ENCODE measurements around the gene ADAM15.

ADAM15 gene

GRCh38 chr1:155016231-155016831 is 34.8 kb upstream of the ADAM15 start:
- Mint-ChIP-seq H3K4me3 (no peak overlapping the region), H3K4me1 (ENCODE audit: low read depth) (peaks cover 83% of the 10 kb centered on the region)

DNA sequence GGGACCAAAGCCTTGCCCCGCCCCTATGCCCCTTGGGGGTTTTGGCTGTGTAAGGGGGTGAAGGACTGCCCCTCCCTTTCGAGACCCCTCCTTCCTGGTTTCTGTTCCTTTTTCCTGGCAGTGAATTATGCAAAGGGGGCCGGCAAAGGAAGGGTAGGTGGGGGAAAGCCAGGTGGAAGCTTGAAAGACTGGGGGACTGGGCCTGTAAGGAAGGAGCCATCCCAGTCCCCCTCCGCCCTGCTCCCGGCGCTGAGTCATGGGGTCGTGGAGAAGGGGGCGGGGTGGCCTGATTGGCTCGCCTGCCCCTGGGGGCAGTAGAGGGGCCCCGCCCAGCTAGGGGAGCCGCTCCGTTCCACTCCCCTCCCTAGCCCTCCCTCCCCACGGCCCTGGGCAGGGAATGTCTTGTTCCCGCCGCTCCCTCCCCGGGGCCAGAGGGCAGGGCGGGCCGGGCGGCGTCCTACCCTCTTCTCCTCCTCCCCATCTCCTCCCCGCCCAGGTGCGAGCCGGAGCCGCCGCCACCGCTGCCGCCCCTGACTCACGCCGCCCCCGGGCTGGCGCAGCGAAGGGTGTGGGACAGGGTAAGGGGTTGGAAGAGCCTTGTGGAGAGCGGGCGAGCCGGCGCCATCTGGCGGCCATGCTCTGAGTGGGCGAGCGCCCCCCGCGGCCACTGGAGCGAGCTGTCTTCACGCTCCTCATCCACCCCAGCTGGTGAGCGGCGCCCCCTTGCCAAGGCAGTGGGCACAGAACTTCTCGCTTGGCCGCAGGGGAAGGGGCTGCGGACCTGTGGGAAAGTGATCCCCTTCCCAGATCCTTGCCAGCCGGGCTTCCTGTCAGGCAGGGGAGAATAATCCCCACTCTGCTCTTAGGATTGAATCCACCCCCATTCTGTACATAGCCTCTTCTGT is 33.8 kb upstream of the ADAM15 start:
- peaks cover 77% of the 10 kb centered on the region for H3K36me3 Mint-ChIP-seq (ENCODE audit: low read depth)
- intact Hi-C loops (cut with micrococcal nuclease) = loop anchor here (1.0 to 5.0 kb wide), 2 partner anchors 18 to 35 kb away; partner anchors contain the start of gene ADAM15
- peak overlapping the region; percentile 50 for H3K27ac Mint-ChIP-seq

More at GRCh38 chr1:155016231-155016831, 34.8 kb upstream of the ADAM15 start:
- intact Hi-C loops (cut with micrococcal nuclease) = loop anchor here (5.0 kb wide), 1 partner anchor 36 kb away; the partner anchor contains the start of gene ADAM15
- no peaks in the 10 kb centered on the region for H3K9me3 Mint-ChIP-seq
- no peaks in the 10 kb centered on the region for H3K27me3 Mint-ChIP-seq
- H3K36me3 Mint-ChIP-seq (ENCODE audit: low read depth) = peaks cover 83% of the 10 kb centered on the region
- peak overlapping the region; percentile 50 for H3K27ac Mint-ChIP-seq

GRCh38 chr1:155017946-155018316 is 33.2 kb upstream of the ADAM15 start:
- peak overlapping the region; percentile 37 for H3K27ac Mint-ChIP-seq
- peaks cover 81% of the 10 kb centered on the region for H3K4me1 Mint-ChIP-seq (ENCODE audit: low read depth)
- H3K36me3 Mint-ChIP-seq (ENCODE audit: low read depth) = peaks cover 70% of the 10 kb centered on the region
- H3K27me3 Mint-ChIP-seq = no peaks in the 10 kb centered on the region
- intact Hi-C loops (cut with micrococcal nuclease) = loop anchor here (1.0 to 5.0 kb wide), 2 partner anchors 19 to 34 kb away; partner anchors contain the start of gene ADAM15
- peak overlapping the region; percentile 63 for H3K4me3 Mint-ChIP-seq
- no peaks in the 10 kb centered on the region for H3K9me3 Mint-ChIP-seq

More for the DNA sequence above, 33.8 kb upstream of the ADAM15 start:
- H3K9me3 Mint-ChIP-seq = no peaks in the 10 kb centered on the region
- H3K4me1 Mint-ChIP-seq (ENCODE audit: low read depth) = peaks cover 81% of the 10 kb centered on the region
- H3K4me3 Mint-ChIP-seq = peak overlapping the region; percentile 63
- H3K27me3 Mint-ChIP-seq = no peaks in the 10 kb centered on the region

DNA sequence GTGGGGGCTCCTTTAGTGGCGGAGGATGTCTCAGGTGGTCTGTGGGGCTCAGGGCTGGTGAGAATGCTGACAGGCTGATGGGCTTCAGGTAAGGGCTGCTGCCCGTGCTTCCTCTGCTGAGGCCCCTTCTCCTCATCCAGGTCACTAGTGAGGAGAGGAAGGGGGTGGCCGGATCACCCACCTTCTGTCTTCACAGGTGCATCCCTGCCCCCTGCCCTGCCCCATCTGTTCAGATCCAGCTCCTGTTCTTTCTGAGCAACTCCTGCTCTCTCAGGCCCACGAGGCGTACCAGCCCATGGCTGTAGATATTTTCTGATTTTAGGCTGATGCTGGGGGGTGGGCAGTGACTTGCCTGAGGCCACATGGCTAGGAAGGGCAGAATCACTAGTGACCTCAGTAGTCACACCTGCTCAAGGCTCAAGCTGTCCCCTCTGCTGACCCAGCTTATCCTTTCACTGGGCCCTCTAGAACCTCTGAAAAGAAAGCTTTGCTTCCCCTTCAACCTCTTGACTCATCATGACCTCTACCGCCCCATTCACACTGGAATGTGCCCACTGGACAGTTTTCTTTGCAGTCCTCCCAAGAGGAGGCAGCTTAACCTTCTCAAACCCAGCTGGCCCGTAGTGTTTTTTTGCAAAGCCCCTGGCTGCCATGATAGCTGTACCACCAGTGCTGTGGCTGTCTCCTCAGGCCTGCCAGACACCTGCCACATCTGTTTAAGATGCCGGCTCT is 32.3 kb upstream of the ADAM15 start:
- H3K27ac Mint-ChIP-seq = peak overlapping the region; percentile 2
- no peak overlapping the region for H3K4me3 Mint-ChIP-seq
- no peaks in the 10 kb centered on the region for H3K9me3 Mint-ChIP-seq
- intact Hi-C loops (cut with micrococcal nuclease) = loop anchor here (5.0 kb wide), 1 partner anchor 34 kb away; the partner anchor contains the start of gene ADAM15
- H3K27me3 Mint-ChIP-seq = no peaks in the 10 kb centered on the region
- H3K36me3 Mint-ChIP-seq (ENCODE audit: low read depth) = peaks cover 62% of the 10 kb centered on the region
- peaks cover 79% of the 10 kb centered on the region for H3K4me1 Mint-ChIP-seq (ENCODE audit: low read depth)

GRCh38 chr1:155019377-155020245 is 31.5 kb upstream of the ADAM15 start:
- no peak overlapping the region for H3K4me3 Mint-ChIP-seq
- intact Hi-C loops (cut with micrococcal nuclease) = loop anchor here (5.0 kb wide), 1 partner anchor 33 kb away; the partner anchor contains the start of gene ADAM15
- no peaks in the 10 kb centered on the region for H3K9me3 Mint-ChIP-seq
- peak overlapping the region; percentile 2 for H3K27ac Mint-ChIP-seq
- H3K36me3 Mint-ChIP-seq (ENCODE audit: low read depth) = peaks cover 53% of the 10 kb centered on the region
- peaks cover 73% of the 10 kb centered on the region for H3K4me1 Mint-ChIP-seq (ENCODE audit: low read depth)
- no peaks in the 10 kb centered on the region for H3K27me3 Mint-ChIP-seq

DNA sequence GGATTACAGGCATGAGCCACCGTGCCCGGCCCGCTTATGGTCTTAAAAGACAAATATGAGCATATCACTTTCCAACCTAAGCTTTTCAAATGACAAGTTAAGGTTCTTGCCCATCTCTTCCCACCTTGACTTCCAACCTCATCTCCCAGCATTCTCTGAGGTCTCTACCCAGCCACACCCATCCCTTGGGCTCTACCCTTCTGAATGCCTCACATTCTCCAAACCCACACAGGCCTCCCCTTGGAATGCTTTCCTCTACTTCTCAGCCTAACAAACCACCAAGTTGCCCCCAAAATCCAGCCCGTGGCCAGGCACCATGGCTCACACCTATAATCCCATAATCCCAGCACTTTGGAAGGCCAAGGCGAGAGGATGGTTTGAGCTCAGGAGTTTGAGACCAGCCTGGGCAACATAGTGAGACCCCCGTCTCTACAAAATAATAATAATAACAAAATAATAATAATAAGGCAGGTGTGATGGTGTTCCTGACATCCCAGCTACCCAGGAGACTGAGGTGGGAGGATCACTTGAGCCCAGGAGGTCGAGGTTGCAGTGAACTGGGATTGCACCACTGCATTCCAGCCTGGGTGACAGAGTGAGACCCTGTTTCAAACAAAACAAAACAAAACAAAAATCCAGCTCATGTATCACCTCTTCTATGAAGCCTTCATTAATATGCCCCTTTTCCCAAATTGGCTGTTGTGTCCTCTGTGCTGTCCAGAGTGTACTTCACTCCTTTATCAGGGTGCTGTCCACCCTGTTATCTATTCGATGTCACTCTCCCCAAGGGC is 28.8 kb upstream of the ADAM15 start:
- Mint-ChIP-seq H3K9me3 (no peaks in the 10 kb centered on the region), H3K27me3 (no peaks in the 10 kb centered on the region), H3K27ac (no peak overlapping the region), H3K36me3 (ENCODE audit: low read depth) (peaks cover 28% of the 10 kb centered on the region), H3K4me1 (ENCODE audit: low read depth) (peaks cover 59% of the 10 kb centered on the region), H3K4me3 (no peak overlapping the region)
- intact Hi-C loops (cut with micrococcal nuclease) = no loop called here

- no peaks in the 10 kb centered on the region for H3K27me3 Mint-ChIP-seq
- H3K9me3 Mint-ChIP-seq = no peaks in the 10 kb centered on the region
- no peak overlapping the region for H3K27ac Mint-ChIP-seq
- peaks cover 25% of the 10 kb centered on the region for H3K36me3 Mint-ChIP-seq (ENCODE audit: low read depth)
- H3K4me1 Mint-ChIP-seq (ENCODE audit: low read depth) = peaks cover 54% of the 10 kb centered on the region
- intact Hi-C loops (cut with micrococcal nuclease) = no loop called here
- no peak overlapping the region for H3K4me3 Mint-ChIP-seq
Observed at GRCh38 chr1:155022927-155023236, 28.2 kb upstream of the ADAM15 start.

- intact Hi-C loops (cut with micrococcal nuclease) = no loop called here
- H3K36me3 Mint-ChIP-seq (ENCODE audit: low read depth) = peaks cover 17% of the 10 kb centered on the region
Observed at GRCh38 chr1:155023627-155024026, 27.5 kb upstream of the ADAM15 start.

DNA sequence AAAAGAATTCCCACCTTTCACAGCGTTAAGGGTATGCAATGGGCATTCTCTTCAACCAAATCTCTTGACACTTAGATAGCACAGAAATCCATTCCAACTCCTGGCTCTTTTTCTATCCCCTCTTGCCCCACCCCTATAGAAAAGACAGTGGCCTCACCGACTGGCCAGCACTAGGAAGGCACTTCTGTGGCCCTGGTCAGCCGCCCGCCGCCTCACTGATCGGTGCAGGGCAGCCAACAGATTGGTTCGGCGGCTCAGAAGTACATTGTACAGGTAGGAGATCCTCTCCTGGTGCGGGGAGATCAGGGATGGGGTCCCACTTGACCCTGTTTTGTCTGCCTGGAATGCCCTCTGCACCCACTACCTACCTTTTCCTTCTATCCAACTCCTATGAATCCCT is 26.8 kb upstream of the ADAM15 start:
- no peak overlapping the region for H3K27ac Mint-ChIP-seq
- no peak overlapping the region for H3K4me3 Mint-ChIP-seq
- H3K4me1 Mint-ChIP-seq (ENCODE audit: low read depth) = peaks cover 51% of the 10 kb centered on the region
- intact Hi-C loops (cut with micrococcal nuclease) = no loop called here
- peaks cover 5% of the 10 kb centered on the region for H3K27me3 Mint-ChIP-seq
- H3K9me3 Mint-ChIP-seq = no peaks in the 10 kb centered on the region
- peaks cover 10% of the 10 kb centered on the region for H3K36me3 Mint-ChIP-seq (ENCODE audit: low read depth)

More at GRCh38 chr1:155023627-155024026, 27.5 kb upstream of the ADAM15 start:
- Mint-ChIP-seq H3K4me3 (no peak overlapping the region), H3K27me3 (no peaks in the 10 kb centered on the region), H3K9me3 (no peaks in the 10 kb centered on the region), H3K4me1 (ENCODE audit: low read depth) (peaks cover 51% of the 10 kb centered on the region), H3K27ac (no peak overlapping the region)

DNA sequence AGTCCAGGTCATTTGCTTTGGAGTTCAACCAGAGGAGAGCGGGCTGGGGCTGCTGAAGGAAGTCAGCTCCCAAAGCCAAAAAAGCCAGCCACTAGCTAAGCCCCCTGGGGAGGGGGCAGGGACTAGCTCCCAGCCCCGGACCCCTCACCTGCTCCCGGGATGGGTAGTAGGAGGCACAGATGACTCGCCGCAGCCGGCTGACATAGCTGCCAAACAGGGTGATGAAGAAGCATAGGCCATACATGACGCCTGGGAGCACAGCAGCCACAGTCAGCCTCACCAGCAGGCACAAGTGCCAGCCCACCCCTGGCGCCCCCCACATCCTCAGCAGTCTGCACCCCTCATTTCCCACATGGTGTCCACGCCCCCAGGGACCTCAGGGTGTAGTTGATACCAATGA is 25.0 kb upstream of the ADAM15 start:
- Mint-ChIP-seq H3K4me1 (ENCODE audit: low read depth) (peaks cover 47% of the 10 kb centered on the region), H3K9me3 (no peaks in the 10 kb centered on the region), H3K36me3 (ENCODE audit: low read depth) (no peaks in the 10 kb centered on the region), H3K27me3 (peaks cover 8% of the 10 kb centered on the region), H3K4me3 (no peak overlapping the region), H3K27ac (no peak overlapping the region)
- intact Hi-C loops (cut with micrococcal nuclease) = no loop called here

GRCh38 chr1:155026588-155026987 is 24.5 kb upstream of the ADAM15 start:
- H3K4me3 Mint-ChIP-seq = no peak overlapping the region
- no peak overlapping the region for H3K27ac Mint-ChIP-seq
- peaks cover 8% of the 10 kb centered on the region for H3K27me3 Mint-ChIP-seq
- H3K36me3 Mint-ChIP-seq (ENCODE audit: low read depth) = no peaks in the 10 kb centered on the region
- no peaks in the 10 kb centered on the region for H3K9me3 Mint-ChIP-seq
- peaks cover 43% of the 10 kb centered on the region for H3K4me1 Mint-ChIP-seq (ENCODE audit: low read depth)
- intact Hi-C loops (cut with micrococcal nuclease) = no loop called here

- H3K4me3 Mint-ChIP-seq = no peak overlapping the region
- intact Hi-C loops (cut with micrococcal nuclease) = no loop called here
- peaks cover 21% of the 10 kb centered on the region for H3K27me3 Mint-ChIP-seq
- H3K4me1 Mint-ChIP-seq (ENCODE audit: low read depth) = peaks cover 25% of the 10 kb centered on the region
- no peaks in the 10 kb centered on the region for H3K36me3 Mint-ChIP-seq (ENCODE audit: low read depth)
- H3K27ac Mint-ChIP-seq = peak overlapping the region; percentile 75
- no peaks in the 10 kb centered on the region for H3K9me3 Mint-ChIP-seq
Observed at GRCh38 chr1:155029513-155030242, 21.4 kb upstream of the ADAM15 start.

Measured in dendritic cell treated with granulocyte-macrophage colony-stimulating factor and Interleukin-4, amounts not matched to agents 40 ng/mL and 50 ng/mL, for 4 days (primary cell).